ENCODE measurements around the gene KTN1.

Gene KTN1

DNA sequence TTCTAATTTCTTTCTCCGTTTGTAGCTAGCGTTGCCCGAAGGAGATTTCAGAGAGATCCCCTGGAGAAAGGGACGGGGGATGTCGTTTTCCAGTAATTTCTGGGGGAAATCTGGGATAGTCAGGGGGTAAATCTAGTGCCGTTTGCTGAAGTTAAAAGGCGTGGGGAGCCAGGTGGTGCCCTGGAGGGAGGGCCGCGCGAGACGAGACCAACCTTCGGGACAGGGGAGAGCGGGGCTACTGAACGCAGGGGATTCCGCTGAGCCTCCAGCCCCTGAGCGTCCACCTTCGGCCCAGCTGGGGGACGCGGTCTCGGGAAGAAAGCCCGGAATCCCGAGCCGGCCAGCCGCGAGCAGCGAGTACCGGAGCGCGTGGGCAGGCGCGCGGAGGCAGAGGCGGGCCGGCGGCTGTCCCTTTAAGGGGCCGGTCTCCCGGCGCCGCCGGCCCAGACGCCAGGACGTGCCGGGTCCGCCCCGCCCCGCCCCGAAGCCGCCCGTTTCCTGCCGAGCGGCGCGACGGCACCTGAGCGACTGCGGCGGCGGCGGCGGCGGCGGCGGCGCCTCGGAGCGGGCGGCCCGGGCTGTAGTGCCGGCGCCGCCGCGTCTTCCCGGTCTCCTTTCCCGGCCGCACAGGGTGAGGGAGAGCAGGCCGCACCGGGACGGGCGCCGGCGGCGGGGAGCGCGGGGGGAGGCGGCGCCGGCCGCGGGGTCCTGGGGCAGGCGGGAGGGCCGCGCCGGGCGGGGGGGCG is at the start of gene KTN1:
KTN1 (plus strand) TSS at position 484 of the 746 bp plus-strand sequence. CDS start 31,842 bp downstream, outside the sequence.
- DNase-seq, result peak; percentile 90

GRCh38 chr14:55530464-55530863 is 49.5 kb upstream of the KTN1 start:
- no peak for DNase-seq

GRCh38 chr14:55532645-55533344 is 47.2 kb upstream of the KTN1 start:
- DNase-seq, result peak; percentile 13

DNA sequence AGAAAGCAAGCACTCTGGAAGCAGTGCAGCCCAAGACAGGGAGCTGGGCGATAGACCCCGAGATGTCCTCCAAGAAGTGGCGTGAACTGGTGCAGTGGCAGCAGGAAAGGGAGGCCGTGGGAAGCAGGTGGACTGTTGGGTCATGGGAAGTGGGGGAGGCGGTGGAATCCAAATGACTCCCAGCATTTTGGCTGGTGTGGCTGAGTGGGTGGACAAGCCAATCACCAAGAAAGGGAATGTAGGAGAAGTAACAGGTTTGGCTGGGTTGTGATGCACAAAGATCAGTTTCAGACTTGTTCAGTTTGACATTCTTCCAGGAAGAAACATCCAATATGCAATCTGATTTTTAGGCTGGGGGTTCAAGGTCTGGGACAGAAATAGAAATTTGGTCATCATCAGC is 46.0 kb upstream of the KTN1 start:
- DNase-seq, result no peak

- no peak for DNase-seq
Observed at GRCh38 chr14:55535516-55536203, 44.3 kb upstream of the KTN1 start.

DNA sequence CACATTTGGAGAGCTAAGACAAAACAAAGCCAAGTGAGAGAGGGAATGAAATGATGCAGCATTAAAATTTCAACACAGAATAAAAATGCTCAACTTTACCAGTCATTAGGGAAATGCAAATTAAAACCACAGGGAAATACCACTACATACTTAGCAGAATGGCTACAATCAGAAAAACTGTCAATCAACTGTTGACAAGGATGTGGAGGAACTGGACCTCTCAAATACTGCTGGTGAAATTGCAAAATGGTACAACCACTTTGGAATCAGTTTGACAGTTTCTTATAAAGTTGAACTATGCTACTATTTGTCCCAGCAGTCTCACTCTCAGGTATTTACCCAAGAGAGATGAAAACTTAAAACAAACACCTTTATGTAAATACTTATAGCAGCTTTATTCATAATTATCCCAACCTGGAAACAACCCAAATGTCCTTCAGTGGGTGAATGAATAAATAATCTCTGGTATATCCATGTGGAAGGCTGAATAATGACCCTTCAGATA is 43.8 kb upstream of the KTN1 start:
- DNase-seq, result no peak

GRCh38 chr14:55537782-55538181 is 42.2 kb upstream of the KTN1 start:
- no peak for DNase-seq

- no peak for DNase-seq
Observed at GRCh38 chr14:55539975-55540374, 40.0 kb upstream of the KTN1 start.

GRCh38 chr14:55540847-55541773 is 38.9 kb upstream of the KTN1 start:
- DNase-seq, result no peak

DNA sequence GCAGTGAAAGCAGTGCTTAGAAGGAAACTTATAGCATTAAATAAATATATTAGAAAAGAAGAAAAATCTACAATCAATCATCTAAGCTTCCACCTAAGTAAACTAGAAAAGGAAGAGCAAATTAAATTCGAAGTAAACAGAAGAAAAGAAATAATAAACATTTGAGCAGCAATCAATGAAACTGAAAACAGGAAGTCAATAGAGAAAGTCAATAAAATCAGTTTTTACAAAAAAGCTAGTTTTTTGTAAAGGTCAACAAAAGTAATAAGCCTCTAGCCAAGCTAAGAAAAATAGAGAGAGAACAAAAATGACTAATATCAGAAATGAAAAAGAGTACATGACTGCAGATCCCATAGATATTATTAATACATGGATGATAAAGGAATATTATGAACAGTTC is 34.2 kb upstream of the KTN1 start:
- DNase-seq, result no peak

- DNase-seq, result no peak
Observed at GRCh38 chr14:55546212-55546874, 33.7 kb upstream of the KTN1 start.

DNA sequence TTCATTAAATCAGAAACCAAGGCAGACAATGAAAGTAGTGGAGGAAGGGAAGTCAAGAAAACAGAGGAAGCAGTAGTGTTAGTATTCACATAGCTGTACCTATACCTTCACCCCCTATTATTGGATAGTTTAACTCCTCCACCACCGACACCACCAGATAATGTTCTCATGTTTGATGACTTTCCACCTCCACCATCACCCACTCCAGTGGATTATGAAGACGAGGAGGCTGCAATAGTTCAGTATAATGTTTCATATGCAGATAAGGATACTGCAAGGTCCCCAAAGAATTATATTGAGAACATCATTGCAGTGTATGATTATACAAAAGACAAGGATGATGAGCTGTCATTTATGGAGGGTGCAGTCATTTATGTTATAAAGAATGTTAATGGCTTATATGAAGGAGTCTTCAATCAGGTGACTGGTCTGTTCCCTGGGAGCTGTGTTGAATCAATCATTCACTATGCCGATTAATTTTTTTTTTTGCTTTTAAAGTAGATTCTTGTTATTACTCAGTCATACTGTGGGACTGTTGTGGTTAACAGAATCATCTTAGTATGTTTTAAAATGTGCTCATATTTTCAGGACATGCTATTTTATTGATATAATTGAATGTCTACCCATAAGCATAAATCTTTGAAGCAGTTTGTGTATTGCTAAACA is 32.2 kb upstream of the KTN1 start:
- no peak for DNase-seq

GRCh38 chr14:55553791-55554190 is 26.2 kb upstream of the KTN1 start:
- DNase-seq, result no peak

DNA sequence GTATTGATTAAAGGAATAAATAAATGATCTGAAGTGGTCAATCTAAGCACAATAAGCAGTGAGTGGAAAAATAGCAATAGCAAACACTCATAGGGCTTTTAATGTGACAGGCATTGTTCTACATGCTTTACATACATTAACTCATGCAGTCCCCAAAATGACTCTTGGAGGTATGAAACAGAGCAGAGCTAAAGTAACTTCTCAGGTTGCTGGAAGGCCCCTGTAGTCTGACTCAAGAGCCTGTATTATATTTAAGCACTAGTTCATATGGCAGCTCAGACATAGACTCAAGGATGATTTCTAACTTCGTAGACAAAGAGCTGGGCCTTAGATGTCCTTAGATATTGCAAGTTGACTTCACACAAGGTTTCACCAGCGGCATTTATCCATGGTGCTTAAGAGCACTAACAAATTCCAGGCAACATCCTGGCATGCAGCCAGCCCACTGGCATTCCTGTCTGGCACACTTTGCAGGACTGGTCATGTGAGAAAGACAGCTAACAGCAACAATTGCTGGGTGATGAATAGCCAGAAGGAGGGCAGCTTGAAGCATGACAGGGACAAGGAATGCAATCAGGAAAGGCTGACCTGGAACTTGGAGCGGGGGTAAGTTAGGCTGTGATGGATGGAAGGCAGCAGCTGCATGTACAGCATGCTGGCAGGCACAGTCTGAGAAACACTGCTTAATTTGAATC is 22.9 kb upstream of the KTN1 start:
- no peak for DNase-seq

GRCh38 chr14:55562135-55562534 is 17.9 kb upstream of the KTN1 start:
- no peak for DNase-seq

DNA sequence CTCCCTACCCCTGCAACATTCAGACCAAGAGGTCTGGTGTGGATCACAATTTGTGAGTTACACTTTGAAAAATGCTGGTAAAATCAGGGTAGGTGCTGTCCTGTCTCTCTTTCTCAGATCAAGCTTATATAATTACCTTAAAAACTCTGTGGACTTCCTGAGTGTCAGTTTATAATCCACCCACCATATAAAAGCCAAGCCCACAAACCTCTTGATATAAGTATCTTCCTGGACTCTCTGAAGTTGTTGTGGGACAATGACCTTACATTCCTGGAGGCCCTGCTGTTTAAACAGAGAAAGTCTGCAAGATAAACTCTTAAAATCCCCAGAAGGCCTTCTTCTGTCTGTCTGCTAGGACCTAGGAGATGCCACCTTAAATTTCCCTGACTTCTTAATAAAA is 11.4 kb upstream of the KTN1 start:
- no peak for DNase-seq

DNA sequence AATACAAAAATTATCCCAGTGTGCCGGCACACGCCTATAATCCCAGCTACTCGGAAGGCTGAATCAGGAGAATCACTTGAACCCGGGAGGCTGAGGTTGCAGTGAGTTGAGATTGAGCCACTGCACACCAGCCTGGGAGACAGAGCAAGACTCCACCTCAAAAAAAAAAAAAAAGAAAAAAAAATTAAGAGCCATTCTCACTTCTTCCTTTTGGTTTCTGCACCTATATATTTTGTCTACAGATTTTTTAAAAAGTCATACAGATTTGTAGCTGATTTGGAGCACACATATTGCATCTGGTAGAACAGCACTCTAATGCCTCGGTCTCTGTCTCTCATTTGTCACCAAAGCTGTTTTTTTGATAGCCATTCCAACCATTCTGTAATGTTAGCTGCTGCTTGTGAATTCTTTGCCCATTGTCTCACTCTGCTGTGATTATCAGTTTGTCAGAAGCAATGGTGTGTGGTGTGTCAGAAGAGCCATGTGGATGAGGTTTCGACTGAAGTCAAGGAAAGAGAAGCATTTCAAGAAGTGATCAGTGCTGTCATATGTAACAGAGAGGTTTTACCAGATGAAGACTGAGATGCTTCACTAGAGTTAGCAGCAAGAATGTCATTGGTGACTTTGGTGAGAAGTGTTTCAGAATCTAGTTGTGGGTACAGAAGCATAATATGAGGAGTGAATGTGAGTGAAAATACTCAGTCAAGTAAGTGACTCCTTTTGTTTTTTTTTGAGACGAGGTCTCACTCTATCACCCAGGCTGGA is 8.7 kb upstream of the KTN1 start:
- DNase-seq, result no peak

DNA sequence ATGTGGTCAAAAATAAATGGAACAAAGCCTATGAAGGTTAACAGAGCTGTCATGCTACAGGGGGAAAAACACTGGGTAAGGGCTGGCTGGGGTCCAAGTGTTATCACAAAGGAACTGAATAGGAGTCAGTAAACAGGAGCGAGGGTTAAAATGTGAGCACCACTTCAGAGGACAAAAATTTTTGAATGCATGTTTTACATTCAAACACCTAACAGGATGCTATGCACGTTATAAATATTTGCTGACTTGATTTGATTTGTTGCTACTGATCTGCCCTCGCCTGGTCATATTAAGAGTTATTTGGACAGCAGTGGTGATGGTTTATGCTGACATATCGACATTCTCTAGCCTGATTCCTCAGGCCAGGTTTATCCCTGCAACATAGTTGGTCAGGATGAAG is 7.4 kb upstream of the KTN1 start:
- DNase-seq, result peak; percentile 80

DNA sequence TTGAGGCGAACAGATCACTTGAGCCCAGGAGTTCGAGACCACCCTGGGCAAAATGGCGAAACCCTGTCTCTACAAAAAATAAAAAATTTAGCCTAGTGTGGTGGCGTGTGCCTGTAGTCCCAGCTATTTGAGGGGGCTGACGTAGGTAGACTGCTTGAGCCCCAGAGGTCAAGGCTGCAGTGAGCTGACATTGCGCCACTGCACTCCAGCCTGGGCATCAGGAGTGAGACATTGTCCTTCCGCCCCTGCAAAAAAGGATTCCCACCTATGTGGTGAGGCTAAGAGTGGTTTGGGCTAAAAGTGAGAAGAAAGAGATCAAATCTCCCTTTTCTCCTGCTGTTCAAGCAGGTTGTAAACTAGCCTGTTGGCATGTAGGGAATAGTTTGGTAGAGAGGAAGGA is 5.0 kb upstream of the KTN1 start:
- DNase-seq, result no peak

DNA sequence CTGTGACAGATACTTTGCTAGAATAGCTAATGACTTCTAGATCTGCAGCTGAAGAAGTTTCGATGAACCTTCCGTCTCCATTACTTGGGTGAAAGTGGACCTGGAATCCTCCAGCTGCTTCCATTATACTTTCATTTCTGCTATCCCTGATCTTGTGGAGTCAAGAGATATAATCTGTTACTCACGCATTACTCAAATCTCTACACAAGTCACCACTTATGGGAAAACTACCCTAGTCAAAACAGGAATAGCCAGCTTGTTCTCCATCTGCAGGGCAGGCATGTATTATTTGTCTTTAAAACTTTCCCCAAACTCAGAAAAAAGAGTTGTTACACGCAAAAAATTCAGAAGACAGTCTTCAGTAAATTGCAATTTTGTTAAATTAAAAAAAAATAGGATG is 2.8 kb upstream of the KTN1 start:
- no peak for DNase-seq
